ENCODE results near the gene PCDH19. TPM values are rescaled to one million over a fixed set of nuclear protein-coding genes. Genes with fewer than 3 reads are reported as not detected.

Gene PCDH19
- polyA plus RNA-seq, 1 of the 3 experiments (the other 2 are of a cell fraction): under 0.01 TPM

GRCh38 chrX:100417681-100418080 lies 7.6 kb upstream of the PCDH19 start:
- H3K4me2 ChIP-seq: no peak overlapping the region
- H2AFZ ChIP-seq (ENCODE audit: low read depth): no peak overlapping the region
- no peaks in the 10 kb centered on the region for H3K9me3 ChIP-seq
- H3K4me1 ChIP-seq (ENCODE audit: control insufficient read depth in 1 of 2, insufficient read depth in 2 of 2, low read depth in 1 of 2, low read length in 1 of 2): no peaks in the 10 kb centered on the region
- peaks cover 23% of the 10 kb centered on the region; the same call in 1 of the 2 replicates for H3K27me3 ChIP-seq (ENCODE audit: insufficient read depth)
- H3K36me3 ChIP-seq (replicated peaks in 1 of 2; ENCODE audit: control insufficient read depth in 1 of 2, insufficient read depth in 2 of 2, low read length in 1 of 2): no peaks in the 10 kb centered on the region
- H3K4me3 ChIP-seq (ENCODE audit: low read depth in 2 of 2, low read length in 1 of 2): no peak overlapping the region
- DNase-seq: no peak
- POLR2A ChIA-PET: no interaction called here
- H3K79me2 ChIP-seq (ENCODE audit: insufficient read depth): no peaks in the 10 kb centered on the region
- no peak for TF ChIP-seq TAF1 (IDR thresholded peaks at IDR 0.05; ENCODE audit: borderline replicate concordance, low read depth, low read length)
- CTCF ChIA-PET: interaction anchor here (1.1 kb wide), 1 partner anchor 95 kb away, joined by 3 read pairs; no protein-coding TSS in a partner anchor
- no peak overlapping the region for H3K27ac ChIP-seq (ENCODE audit: low read depth in 2 of 2, low read length in 1 of 2)
- no peak overlapping the region for H3K9ac ChIP-seq
- no peaks in the 10 kb centered on the region for H3F3A ChIP-seq (replicated peaks; ENCODE audit: insufficient read depth)
- no peaks in the 10 kb centered on the region for H4K20me1 ChIP-seq (ENCODE audit: insufficient read depth)
- H3K9me2 ChIP-seq: no peaks in the 10 kb centered on the region
- 0% methylated on average over 3 of the region's 3 CpGs for WGBS (ENCODE audit: low lambda C conversion rate)

- H3K36me3 ChIP-seq (replicated peaks in 1 of 2; ENCODE audit: control insufficient read depth in 1 of 2, insufficient read depth in 2 of 2, low read length in 1 of 2): no peaks in the 10 kb centered on the region
- 0% methylated on average over 5 of the region's 5 CpGs for WGBS (ENCODE audit: low lambda C conversion rate)
- H3F3A ChIP-seq (replicated peaks; ENCODE audit: insufficient read depth): no peaks in the 10 kb centered on the region
- no peaks in the 10 kb centered on the region for H3K79me2 ChIP-seq (ENCODE audit: insufficient read depth)
- no peak overlapping the region for H2AFZ ChIP-seq (ENCODE audit: low read depth)
- H4K20me1 ChIP-seq (ENCODE audit: insufficient read depth): no peaks in the 10 kb centered on the region
- ChIA-PET POLR2A (no interaction called here), CTCF (interaction anchor here (0.6 to 1.7 kb wide), 19 partner anchors 10 to 1111 kb away, joined by 3 to 16 read pairs (median 3); no protein-coding TSS in a partner anchor)
- peak; percentile 63 for DNase-seq
- no peak overlapping the region for H3K4me3 ChIP-seq (ENCODE audit: low read depth in 2 of 2, low read length in 1 of 2)
- H3K27me3 ChIP-seq (ENCODE audit: insufficient read depth): peaks cover 56% of the 10 kb centered on the region
- 0 out of 2 replicates have a peak overlapping the region, but pooled peaks have one; percentile 20 for H3K4me2 ChIP-seq
- TF ChIP-seq CTCF (IDR thresholded peaks at IDR 0.05) (peak; percentile 68), MXI1 (IDR thresholded peaks at IDR 0.05; ENCODE audit: low read depth, low read length) (no peak), SMC3 (IDR thresholded peaks at IDR 0.05; ENCODE audit: low read depth, low read length) (0 out of 2 replicates have a peak, but pooled peaks have one; percentile 33), RAD21 (IDR thresholded peaks at IDR 0.05; ENCODE audit: low read length) (peak; percentile 75)
- H3K9ac ChIP-seq: no peak overlapping the region
- no peaks in the 10 kb centered on the region for H3K9me2 ChIP-seq
- H3K4me1 ChIP-seq (ENCODE audit: control insufficient read depth in 1 of 2, insufficient read depth in 2 of 2, low read depth in 1 of 2, low read length in 1 of 2): no peaks in the 10 kb centered on the region; a peak in 1 of 4 replicates
- no peaks in the 10 kb centered on the region for H3K9me3 ChIP-seq
- no peak overlapping the region for H3K27ac ChIP-seq (ENCODE audit: low read depth in 2 of 2, low read length in 1 of 2)
Observed at GRCh38 chrX:100413229-100413628, 3.2 kb upstream of the PCDH19 start.

GRCh38 chrX:100411802-100412715 lies 2.0 kb upstream of the PCDH19 start:
- Histone ChIP-seq H3K36me3 (replicated peaks in 1 of 2; ENCODE audit: control insufficient read depth in 1 of 2, insufficient read depth in 2 of 2, low read length in 1 of 2) (no peaks in the 10 kb centered on the region), H4K20me1 (ENCODE audit: insufficient read depth) (no peaks in the 10 kb centered on the region), H3F3A (replicated peaks; ENCODE audit: insufficient read depth) (no peaks in the 10 kb centered on the region), H3K4me3 (ENCODE audit: low read depth in 2 of 2, low read length in 1 of 2) (no peak overlapping the region), H3K27ac (ENCODE audit: low read depth in 2 of 2, low read length in 1 of 2) (no peak overlapping the region), H3K4me2 (no peak overlapping the region), H2AFZ (ENCODE audit: low read depth) (no peak overlapping the region), H3K9me2 (no peaks in the 10 kb centered on the region), H3K79me2 (ENCODE audit: insufficient read depth) (no peaks in the 10 kb centered on the region), H3K27me3 (ENCODE audit: insufficient read depth) (peaks cover 67% of the 10 kb centered on the region), H3K4me1 (ENCODE audit: control insufficient read depth in 1 of 2, insufficient read depth in 2 of 2, low read depth in 1 of 2, low read length in 1 of 2) (no peaks in the 10 kb centered on the region; a peak in 1 of 4 replicates), H3K9me3 (no peaks in the 10 kb centered on the region), H3K9ac (no peak overlapping the region)
- POLR2A ChIA-PET: no interaction called here
- no peak for TF ChIP-seq REST (IDR thresholded peaks at IDR 0.05; ENCODE audit: low read depth, low read length)
- no peak for TF ChIP-seq RAD21 (IDR thresholded peaks at IDR 0.05; ENCODE audit: low read length)
- no peak for TF ChIP-seq EP300 (IDR thresholded peaks at IDR 0.05; ENCODE audit: borderline replicate concordance in 1 of 2, low read depth in 1 of 2, low read length in 1 of 2)
- TF ChIP-seq NFIC (IDR thresholded peaks at IDR 0.05; ENCODE audit: borderline replicate concordance): no peak
- TF ChIP-seq SIN3A (IDR thresholded peaks at IDR 0.05; ENCODE audit: borderline replicate concordance, low read depth, low read length): no peak
- no peak for TF ChIP-seq MXI1 (IDR thresholded peaks at IDR 0.05; ENCODE audit: low read depth, low read length)
- TF ChIP-seq FOSL2 (IDR thresholded peaks at IDR 0.05; ENCODE audit: borderline replicate concordance, low read depth): no peak
- CTCF ChIA-PET: interaction anchor here (0.6 to 1.7 kb wide), 7 partner anchors 9 to 1188 kb away, joined by 3 to 16 read pairs (median 4); no protein-coding TSS in a partner anchor
- 12% methylated on average over 36 of the region's 36 CpGs for WGBS (ENCODE audit: low lambda C conversion rate)
- DNase-seq: no peak
